PC-9 (cell line): Measurements from ENCODE around the gene LIPC. TPM values are rescaled to one million over a fixed set of nuclear protein-coding genes. Genes with fewer than 3 reads are reported as not detected.

Experiments used
- BruUV-seq: library from RNA; stranded (reverse); fragments of 400-500 nt; replicated peaks from 2 replicates; lab custom pipeline; 2021; lab: Mats Ljungman, UMichigan
- CTCF ChIA-PET: fragments of 300-600 bp; sonication (Branson Sonifier 250); formaldehyde crosslinking; loops from one replicate; lab custom pipeline; 2022; ENCODE audit warnings: antibody characterized with exemption; lab: Charles Lee
- POLR2A ChIA-PET: fragments of 300-600 bp; sonication (Branson Sonifier 250); formaldehyde crosslinking; loops from one replicate; lab custom pipeline; 2022; ENCODE audit warnings: antibody characterized with exemption; ENCODE audit not compliant: unreplicated experiment; lab: Charles Lee
- DNase-seq, 2 experiments: peaks; one replicate each; pipeline versions ENCODE4 v3.0.0 to v3.0.0-alpha.2; 2015 to 2022; ENCODE audit warnings: mixed read lengths in 1 of 2
- H2AFZ ChIP-seq: fragments of 200-600 bp; sonication (generic); 2 replicates; pipeline ENCODE4 v1.8.1; 2017; ENCODE audit warnings: antibody characterized with exemption
- H3F3A ChIP-seq: fragments of 200-600 bp; sonication (generic); 2 replicates; pipeline ENCODE4 v1.8.1; 2017; ENCODE audit warnings: antibody characterized with exemption, mild to moderate bottlenecking, low read depth; ENCODE audit not compliant: insufficient read depth
- H3K27ac ChIP-seq: fragments of 200-600 bp; sonication (generic); 2 replicates; pipeline ENCODE4 v1.6.1; 2016; ENCODE audit warnings: mixed run types
- H3K27me3 ChIP-seq: fragments of 200-600 bp; sonication (generic); 2 replicates; pipeline ENCODE4 v1.6.1; 2016; ENCODE audit warnings: low read depth, mixed run types; ENCODE audit not compliant: insufficient read depth
- H3K36me3 ChIP-seq: fragments of 200-600 bp; sonication (generic); 2 replicates; pipeline ENCODE4 v1.6.1; 2016; ENCODE audit warnings: low read depth, mixed run types
- H3K4me1 ChIP-seq: fragments of 200-600 bp; sonication (generic); replicated peaks from 2 replicates; pipeline ENCODE4 v1.6.1; 2016; ENCODE audit warnings: mixed run types; ENCODE audit not compliant: insufficient read depth
- H3K4me2 ChIP-seq: fragments of 200-600 bp; sonication (generic); 2 replicates; pipeline ENCODE4 v1.6.1; 2017; ENCODE audit warnings: mixed run types
- H3K4me3 ChIP-seq: fragments of 200-600 bp; sonication (generic); 2 replicates; pipeline ENCODE4 v1.6.1; 2016; ENCODE audit warnings: mixed run types
- H3K79me2 ChIP-seq: fragments of 200-600 bp; sonication (generic); 2 replicates; pipeline ENCODE4 v1.6.1; 2017; ENCODE audit warnings: low read depth, mixed run types
- H3K9me2 ChIP-seq: fragments of 200-600 bp; sonication (generic); 2 replicates; pipeline ENCODE4 v1.8.1; 2017; ENCODE audit warnings: mild to moderate bottlenecking; ENCODE audit not compliant: insufficient read depth
- H3K9me3 ChIP-seq: fragments of 200-600 bp; sonication (generic); 2 replicates; pipeline ENCODE4 v1.8.1; 2016; ENCODE audit warnings: low read depth; ENCODE audit not compliant: insufficient read depth
- H4K20me1 ChIP-seq: fragments of 200-600 bp; sonication (generic); 2 replicates; pipeline ENCODE4 v1.8.1; 2017; ENCODE audit not compliant: insufficient read depth
- CTCF ChIP-seq: fragments of 200-600 bp; sonication (generic); conservative IDR thresholded peaks from 2 replicates; pipeline ENCODE4 v1.6.1; 2017; ENCODE audit warnings: mixed run types, antibody characterized with exemption, mild to moderate bottlenecking, moderate library complexity
- EZH2 ChIP-seq: fragments of 200-600 bp; sonication (generic); IDR thresholded peaks from 2 replicates; pipeline ENCODE4 v1.8.0; 2017; ENCODE audit warnings: antibody characterized with exemption, low read depth
- intact Hi-C: fragments of 100-400 bp; cut with micrococcal nuclease; formaldehyde crosslinking; loops from one replicate; pipeline ENCODE4 v1.10.0; 2022; ENCODE audit not compliant: unreplicated experiment
- total RNA-seq: library from RNA; stranded (reverse); gene quantifications from 2 replicates; pipeline ENCODE4 v1.2.3, GENCODE V29; 2021

LIPC gene
- total RNA-seq, 1 experiment from 2014 or later, result not detected

- POLR2A ChIA-PET, result interaction anchor here (0.6 to 0.7 kb wide), 2 partner anchors 20 to 63 kb away, joined by 4 to 7 read pairs; no protein-coding TSS in a partner anchor
- CTCF ChIA-PET, result interaction anchor here (0.7 to 0.9 kb wide), 2 partner anchors 16 to 143 kb away, joined by 3 to 4 read pairs; no protein-coding TSS in a partner anchor
- BruUV-seq, result no TSS peak
Observed at GRCh38 chr15:58478035-58478434, 46.2 kb downstream of the LIPC start.

GRCh38 chr15:58478579-58478978, 46.8 kb downstream of the LIPC start:
- TF ChIP-seq CTCF, result no peak
- TF ChIP-seq EZH2, result no peak
- H4K20me1 ChIP-seq, result no peaks in the 10 kb centered on the region
- BruUV-seq, result no TSS peak
- no peaks in the 10 kb centered on the region for H3K36me3 ChIP-seq
- ChIA-PET CTCF (interaction anchor here (0.7 to 0.9 kb wide), 2 partner anchors 16 to 143 kb away, joined by 3 to 4 read pairs; no protein-coding TSS in a partner anchor), POLR2A (interaction anchor here (0.6 kb wide), 1 partner anchor 21 kb away, joined by 7 read pairs; no protein-coding TSS in a partner anchor)
- no peak overlapping the region for H3K4me3 ChIP-seq
- H3K9me2 ChIP-seq, result no peaks in the 10 kb centered on the region
- no peak overlapping the region for H3K4me2 ChIP-seq
- H3K4me1 ChIP-seq, result peaks cover 18% of the 10 kb centered on the region
- H3K9me3 ChIP-seq, result no peaks in the 10 kb centered on the region
- DNase-seq, result no peak
- intact Hi-C loops, result loop anchor here (10.0 kb wide), 1 partner anchor 296 kb away; the partner anchor contains the start of gene MINDY2
- no peak overlapping the region for H3K27ac ChIP-seq
- H3F3A ChIP-seq, result peaks cover 7% of the 10 kb centered on the region; the same call in 1 of the 2 replicates
- no peak overlapping the region for H2AFZ ChIP-seq
- H3K27me3 ChIP-seq, result no peaks in the 10 kb centered on the region
- no peaks in the 10 kb centered on the region; the same call in 1 of the 2 replicates for H3K79me2 ChIP-seq

More at GRCh38 chr15:58478035-58478434, 46.2 kb downstream of the LIPC start:
- DNase-seq, result no peak
- no peaks in the 10 kb centered on the region for H3K9me3 ChIP-seq
- H3F3A ChIP-seq, result peaks cover 12% of the 10 kb centered on the region; the same call in 1 of the 2 replicates
- no peak overlapping the region for H2AFZ ChIP-seq
- no peaks in the 10 kb centered on the region for H3K9me2 ChIP-seq
- H3K4me2 ChIP-seq, result no peak overlapping the region
- no peaks in the 10 kb centered on the region for H3K36me3 ChIP-seq
- H3K4me1 ChIP-seq, result peaks cover 22% of the 10 kb centered on the region
- TF ChIP-seq EZH2 (no peak), CTCF (no peak)
- H4K20me1 ChIP-seq, result no peaks in the 10 kb centered on the region
- peaks cover 5% of the 10 kb centered on the region for H3K79me2 ChIP-seq
- intact Hi-C loops, result loop anchor here (10.0 kb wide), 1 partner anchor 297 kb away; the partner anchor contains the start of gene MINDY2
- H3K27ac ChIP-seq, result no peak overlapping the region
- no peaks in the 10 kb centered on the region for H3K27me3 ChIP-seq
- no peak overlapping the region for H3K4me3 ChIP-seq

- Histone ChIP-seq H2AFZ (no peak overlapping the region), H3K27me3 (no peaks in the 10 kb centered on the region), H3K36me3 (no peaks in the 10 kb centered on the region), H3K4me3 (no peak overlapping the region), H3K79me2 (no peaks in the 10 kb centered on the region), H3K9me3 (no peaks in the 10 kb centered on the region), H3K4me1 (peaks cover 10% of the 10 kb centered on the region; the same call in 1 of the 2 replicates), H3K27ac (no peak overlapping the region), H4K20me1 (no peaks in the 10 kb centered on the region), H3K9me2 (no peaks in the 10 kb centered on the region), H3K4me2 (no peak overlapping the region), H3F3A (no peaks in the 10 kb centered on the region)
- ChIA-PET POLR2A (no interaction called here), CTCF (no interaction called here)
- no peak for DNase-seq
- intact Hi-C loops, result loop anchor here (10.0 kb wide), 1 partner anchor 295 kb away; the partner anchor contains the start of gene MINDY2
- no TSS peak for BruUV-seq
- TF ChIP-seq CTCF (no peak), EZH2 (no peak)
Observed at GRCh38 chr15:58479941-58480340, 48.1 kb downstream of the LIPC start.
